NCI-H2171 (cell line): ENCODE results near the gene PIP4K2A.
"Not testable (repeated sequence)": the region's sequence is repeated elsewhere in the genome, so short reads cannot be mapped to it uniquely, and the experiment has no call there.

ENCODE experiments used
- DNase-seq: peaks from one replicate; lab custom pipeline; 2025; lab: John Stamatoyannopoulos, UW

The PIP4K2A gene

GRCh38 chr10:22554461-22555182 lies 159.8 kb downstream of the PIP4K2A start:
- DNase-seq = no peak

DNA sequence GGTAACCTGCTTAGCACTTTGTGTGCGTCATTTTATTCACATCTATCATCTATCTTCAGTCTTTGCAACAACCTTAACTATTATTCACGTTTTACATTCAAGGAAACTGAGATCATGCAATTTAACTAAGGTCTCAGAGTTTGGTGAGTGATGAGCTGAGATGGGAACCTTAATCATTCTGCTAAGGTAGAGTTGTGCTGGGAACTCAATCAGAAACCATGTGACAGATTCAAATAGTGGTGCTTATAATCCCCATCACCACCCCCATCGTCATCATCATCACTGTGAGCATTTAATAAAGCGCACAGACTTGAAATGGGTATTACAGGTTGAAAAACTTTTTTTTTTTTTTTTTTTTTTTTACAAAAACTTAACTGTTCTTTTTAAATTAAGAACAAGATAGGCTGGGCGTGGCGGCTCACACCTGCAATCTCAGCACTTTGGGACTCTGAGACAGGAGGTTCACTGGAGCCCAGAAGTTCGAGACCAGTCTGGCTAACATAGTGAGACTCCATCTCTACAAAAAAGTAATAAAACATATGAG lies 160.9 kb downstream of the PIP4K2A start:
- DNase-seq = no peak

- no peak for DNase-seq
These were observed 161.4 kb downstream of the PIP4K2A start for GRCh38 chr10:22552888-22553378.

- no peak for DNase-seq
These were observed 162.6 kb downstream of the PIP4K2A start for GRCh38 chr10:22551681-22552365.

DNA sequence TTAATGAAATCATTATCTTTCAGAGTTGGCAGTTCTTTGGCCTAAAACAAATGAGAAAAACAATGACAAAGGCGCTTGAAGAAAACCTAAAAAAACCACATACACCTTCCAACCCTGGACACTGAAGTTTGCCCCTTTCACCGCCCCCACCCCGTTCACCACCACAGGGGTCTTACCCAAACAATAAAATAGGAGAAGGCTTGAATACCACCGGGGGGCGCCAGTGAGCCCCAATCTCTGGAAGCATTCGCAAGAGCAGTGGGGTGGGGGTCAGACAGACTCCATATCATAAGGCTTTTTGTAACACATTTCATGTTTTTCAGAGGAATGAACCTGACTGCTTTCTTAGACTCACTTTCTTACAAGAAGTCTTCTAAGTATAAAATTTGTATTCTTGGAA lies 163.6 kb downstream of the PIP4K2A start:
- no peak for DNase-seq

GRCh38 chr10:22548344-22548743 lies 166.0 kb downstream of the PIP4K2A start:
- no peak for DNase-seq

DNA sequence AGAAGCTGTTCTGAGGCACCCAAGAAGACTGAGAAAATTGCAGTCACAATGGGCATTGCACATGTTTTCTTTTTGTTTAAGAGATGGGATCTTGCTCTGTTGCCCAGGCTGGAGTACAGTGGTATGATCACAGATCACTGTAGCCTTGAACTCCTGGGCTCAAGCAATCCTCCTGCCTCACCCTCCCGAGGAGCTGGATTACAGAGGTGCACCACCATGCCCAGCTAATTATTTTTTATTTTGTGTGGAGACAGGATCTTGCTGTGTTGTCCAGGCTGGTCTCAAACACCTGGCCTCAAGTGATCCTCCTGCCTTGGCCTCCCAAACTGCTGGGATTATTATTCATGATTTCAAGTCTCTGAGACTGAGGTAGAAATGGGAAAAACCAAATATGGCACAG lies 168.7 kb downstream of the PIP4K2A start:
- no peak for DNase-seq

DNA sequence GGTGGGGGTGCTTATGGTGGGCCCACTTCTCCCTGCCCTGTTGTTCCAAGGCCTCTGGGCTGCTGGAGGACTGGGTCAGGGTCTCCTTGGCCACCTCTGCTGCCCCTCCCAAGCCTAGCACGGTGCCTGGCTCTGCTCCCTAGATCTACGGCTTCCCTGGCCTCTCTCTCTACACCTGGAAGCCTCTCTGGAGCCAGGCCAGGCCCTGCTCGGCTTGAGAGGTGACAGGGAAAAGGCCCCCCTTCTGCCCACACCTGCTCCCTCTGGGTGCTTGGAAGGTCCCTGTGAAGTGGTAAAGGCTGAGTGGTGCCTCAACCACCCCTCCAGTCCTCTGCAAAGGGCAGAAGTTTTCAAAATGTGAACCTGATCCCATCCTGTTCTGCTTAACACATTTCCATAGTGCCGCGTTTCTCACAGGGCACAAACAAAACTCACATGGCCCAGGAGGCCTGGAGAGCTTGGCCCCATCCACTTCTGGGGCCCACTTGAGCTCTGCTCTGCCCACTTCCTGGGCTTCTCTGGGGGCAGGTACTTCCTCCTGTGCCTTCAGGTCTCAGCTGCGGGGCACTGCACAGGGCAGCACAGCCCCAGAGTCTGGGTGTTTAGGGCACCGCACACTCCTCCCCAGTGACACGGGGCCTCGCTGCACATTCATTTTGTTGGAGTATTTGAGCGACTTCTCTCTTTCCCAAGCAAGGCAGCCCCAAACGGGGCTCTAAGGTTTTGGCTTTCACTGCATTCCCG lies 169.9 kb downstream of the PIP4K2A start:
- no peak for DNase-seq

DNA sequence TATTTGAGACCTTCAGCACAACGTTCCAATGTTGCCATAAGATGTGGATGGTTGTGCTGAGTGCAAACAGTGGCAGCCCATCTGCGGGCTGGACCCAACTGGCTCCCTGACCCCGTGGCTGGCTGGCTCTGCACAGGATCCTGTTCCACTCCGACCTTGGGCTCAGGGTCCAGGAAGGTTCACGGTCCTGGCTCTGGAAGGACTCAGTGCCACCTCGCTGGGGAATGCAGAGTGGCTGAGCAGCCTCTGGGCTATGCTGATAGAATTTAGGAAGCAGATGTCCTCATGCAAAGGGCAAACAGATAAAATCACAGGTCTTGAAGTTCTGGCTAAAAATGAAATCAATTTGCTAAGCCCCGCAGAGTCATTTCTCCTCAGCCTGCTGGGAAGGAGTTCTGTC lies 171.6 kb downstream of the PIP4K2A start:
- no peak for DNase-seq

DNA sequence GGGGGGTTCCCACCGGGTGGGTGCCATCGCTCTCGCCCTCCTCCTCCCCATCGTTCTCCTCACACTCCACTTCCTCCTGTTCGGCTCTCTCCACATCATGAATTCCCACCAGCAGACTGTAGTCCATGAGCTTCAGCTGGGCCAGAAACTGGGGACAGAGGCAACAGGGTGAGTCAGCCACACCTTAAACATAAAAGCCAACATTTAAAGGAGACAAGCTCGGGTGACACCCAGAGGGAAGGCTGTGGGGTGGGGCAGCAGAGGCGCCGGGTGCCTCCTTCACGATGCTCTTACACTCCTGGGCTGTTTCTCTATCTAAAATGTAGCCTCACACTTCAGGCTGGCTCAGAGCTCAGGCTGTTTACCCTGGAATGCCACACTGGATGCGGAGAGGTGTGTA lies 172.5 kb downstream of the PIP4K2A start:
- no peak for DNase-seq

DNA sequence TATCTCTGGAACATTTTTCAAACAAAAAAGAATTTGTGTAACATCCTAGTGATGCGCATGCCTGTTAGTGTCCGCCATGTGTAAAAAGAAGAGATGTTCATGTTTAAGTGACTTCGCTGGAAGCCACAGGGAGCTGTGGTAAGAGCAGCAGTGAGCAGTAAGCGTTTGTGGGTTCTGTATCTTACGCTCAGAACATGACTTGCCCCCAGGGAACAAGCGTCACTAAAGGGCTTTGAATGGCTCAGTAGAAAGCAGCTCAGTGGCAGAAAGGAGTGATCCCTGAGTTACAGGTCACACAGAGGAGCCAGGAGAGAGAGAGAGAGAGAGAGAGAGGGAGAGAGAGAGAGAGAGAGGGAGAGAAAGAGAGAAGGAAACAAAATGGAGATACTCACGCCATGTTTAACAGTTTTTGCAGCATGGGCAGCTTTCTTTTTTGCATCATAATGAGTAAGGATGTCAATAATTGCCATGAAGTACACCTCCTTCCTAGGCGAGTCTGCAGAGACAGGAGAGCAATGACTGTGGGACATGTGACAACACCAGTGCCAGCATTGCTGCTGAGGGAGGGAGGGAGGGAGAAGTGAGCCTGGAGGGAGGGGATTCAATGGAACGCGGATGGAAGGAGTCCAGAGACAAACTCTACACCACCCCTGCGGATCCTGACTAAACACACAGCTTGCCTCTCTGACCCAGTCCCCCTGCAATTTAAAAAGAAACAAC lies 174.6 kb downstream of the PIP4K2A start:
- DNase-seq = no peak

- DNase-seq = no peak
These were observed 176.6 kb downstream of the PIP4K2A start for GRCh38 chr10:22537810-22538209.

GRCh38 chr10:22536620-22537019 lies 177.8 kb downstream of the PIP4K2A start:
- DNase-seq = no peak

DNA sequence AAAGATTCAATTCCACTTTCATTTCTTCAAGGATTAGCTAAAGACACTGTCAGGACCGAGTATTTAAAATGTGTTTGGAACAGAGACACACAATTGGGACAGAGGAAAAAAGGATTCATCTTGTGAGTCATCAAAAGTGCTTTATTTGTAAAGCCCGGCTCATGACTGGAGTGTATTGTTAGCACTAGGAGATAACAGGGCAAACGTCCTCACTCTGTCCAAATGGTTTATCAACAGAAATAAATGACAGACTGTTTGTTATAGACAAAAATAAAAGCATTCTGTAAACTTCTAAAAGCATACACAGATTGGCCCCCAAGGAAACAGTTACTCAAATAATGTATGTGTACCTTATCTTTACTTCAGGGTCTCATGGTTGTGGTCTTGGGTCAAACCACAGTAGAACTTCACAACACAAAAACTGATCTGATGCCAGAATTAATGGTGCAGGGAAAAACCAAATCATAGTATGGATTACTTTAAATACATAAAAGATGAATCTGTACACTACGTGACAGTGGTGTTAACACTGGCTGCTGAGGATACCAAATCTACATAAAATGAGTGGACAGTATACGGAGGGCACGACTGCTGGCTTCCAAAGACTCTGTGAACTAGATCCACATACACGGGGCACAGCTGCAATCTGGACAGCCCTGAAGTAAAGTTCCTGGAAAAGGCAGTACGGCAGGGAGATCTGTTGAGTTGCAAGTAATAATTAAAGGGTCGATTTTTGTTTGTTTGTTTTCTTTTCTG lies 179.4 kb downstream of the PIP4K2A start:
- no peak for DNase-seq

DNA sequence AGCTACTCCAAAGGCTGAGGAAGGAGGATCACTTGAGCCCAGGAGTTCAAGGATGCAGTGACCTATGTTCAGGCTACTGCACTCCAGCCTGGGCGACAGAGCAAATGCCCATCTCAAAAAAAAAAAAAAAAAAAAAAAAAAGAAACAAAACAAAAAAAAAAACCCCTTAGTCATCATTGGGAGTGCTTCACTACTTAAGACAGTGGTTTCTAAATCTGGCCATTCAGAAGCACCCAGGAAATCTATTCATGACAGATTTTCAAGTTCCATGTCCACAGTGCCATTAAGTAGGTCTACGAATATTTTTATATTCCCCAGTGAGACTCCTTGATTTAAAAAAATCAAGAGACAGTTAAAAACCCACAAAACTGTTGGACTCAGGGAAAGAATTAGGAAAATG lies 182.9 kb downstream of the PIP4K2A start:
- DNase-seq = no peak

GRCh38 chr10:22531008-22531407 lies 183.4 kb downstream of the PIP4K2A start:
- DNase-seq = no peak

- DNase-seq = no peak
These were observed 186.9 kb downstream of the PIP4K2A start for GRCh38 chr10:22527520-22527919.

DNA sequence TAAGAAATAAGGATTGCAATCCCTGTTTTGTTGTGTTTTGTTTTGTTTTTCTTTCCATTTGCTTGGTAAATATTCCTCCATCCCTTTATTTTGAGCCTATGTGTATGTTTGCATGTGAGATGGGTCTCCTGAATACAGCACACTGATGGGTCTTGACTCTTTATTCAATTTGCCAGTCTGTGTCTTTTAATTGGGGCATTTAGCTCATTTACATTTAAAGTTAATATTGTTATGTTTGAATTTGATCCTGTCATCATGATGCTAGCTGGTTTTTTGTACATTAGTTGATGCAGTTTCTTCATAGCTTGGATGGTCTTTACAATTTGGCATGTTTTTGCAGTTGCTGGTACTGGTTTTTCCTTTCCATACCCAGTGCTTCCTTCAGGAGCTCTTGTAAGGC lies 190.0 kb downstream of the PIP4K2A start:
- DNase-seq = not testable (repeated sequence)

DNA sequence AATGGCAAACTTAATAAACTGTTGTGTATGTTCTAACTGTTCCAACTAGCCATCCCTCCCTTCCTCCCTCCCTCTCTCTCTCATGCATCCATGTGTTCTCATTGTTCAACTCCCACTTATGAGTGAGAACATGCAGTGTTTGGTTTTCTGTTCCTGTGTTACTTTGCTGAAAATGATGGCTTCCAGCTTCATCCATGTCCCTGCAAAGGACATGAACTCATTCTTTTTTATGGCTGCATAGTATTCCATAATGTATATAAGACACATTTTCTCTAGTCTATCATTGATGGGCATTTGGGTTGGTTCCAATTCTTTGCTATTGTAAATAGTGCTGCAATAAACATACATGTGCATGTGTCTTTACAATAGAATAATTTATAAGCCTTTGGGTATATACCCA lies 193.7 kb downstream of the PIP4K2A start:
- not testable (repeated sequence) for DNase-seq

GRCh38 chr10:22518167-22518724 lies 196.1 kb downstream of the PIP4K2A start:
- DNase-seq = no peak

DNA sequence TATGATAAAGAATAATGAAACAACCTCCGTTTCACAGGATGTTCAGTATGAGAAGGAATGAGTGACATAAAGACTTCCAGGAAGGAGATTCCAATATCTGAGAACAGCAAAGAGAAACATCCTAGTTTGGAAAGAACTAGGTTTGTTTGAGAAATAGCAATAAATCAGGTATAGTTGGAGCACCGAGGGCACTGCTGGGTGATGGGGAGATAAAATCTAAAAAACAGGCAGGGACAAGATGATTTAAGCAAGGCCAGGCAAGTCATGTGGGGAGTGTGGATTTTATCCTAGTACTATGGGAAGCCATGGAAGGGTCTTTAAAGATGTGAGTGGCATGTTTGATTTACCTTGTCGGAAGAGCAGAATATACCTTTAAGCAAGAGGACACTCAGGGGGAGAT lies 199.4 kb downstream of the PIP4K2A start:
- no peak for DNase-seq
